DOHH2 (cell line): ENCODE measurements around the gene STK4.

ENCODE experiments used
- CTCF ChIP-seq: fragments of 200-600 bp; sonication (generic); IDR thresholded peaks from one replicate; pipeline ENCODE4 v1.5.1; 2014; ENCODE audit warnings: antibody characterized with exemption, mild to moderate bottlenecking, low read depth, low read length; ENCODE audit not compliant: poor library complexity, severe bottlenecking
- EZH2phosphoT487 ChIP-seq: fragments of 200-600 bp; sonication (generic); IDR thresholded peaks from 2 replicates; pipeline ENCODE4 v1.6.1; 2017; ENCODE audit warnings: borderline replicate concordance, mild to moderate bottlenecking, antibody characterized with exemption, low read length, moderate library complexity, mixed read lengths

GRCh38 chr20:45051204-45052060 lies 85.1 kb downstream of the STK4 start:
- no peak for TF ChIP-seq CTCF
- TF ChIP-seq EZH2phosphoT487: no peak
